Esophagus squamous epithelium (tissue), 4 donors: ENCODE data around the gene RASL10B.

ENCODE experiments used
- CTCF ChIP-seq, 6 experiments: fragments of 450-650 bp in 4 of 6; fragments of 200-600 bp in 2 of 6; sonication (generic) in 2 of 6; IDR thresholded peaks; one replicate each; pipeline ENCODE4 v1.5.1; 2016 to 2019; ENCODE audit warnings: antibody characterized with exemption in 6 of 6, mild to moderate bottlenecking in 4 of 6, moderate library complexity in 4 of 6
- POLR2A ChIP-seq, 4 donors: fragments of 450-650 bp; IDR thresholded peaks; one replicate each; pipeline ENCODE4 v1.6.1; 2017; ENCODE audit warnings: antibody characterized with exemption in 4 of 4, mild to moderate bottlenecking in 4 of 4, moderate library complexity in 3 of 4

- no peak for TF ChIP-seq CTCF (IDR thresholded peaks at IDR 0.05)
- TF ChIP-seq POLR2A (IDR thresholded peaks at IDR 0.05), result no peak
Observed at GRCh38 chr17:35717475-35717874, 14.0 kb upstream of the RASL10B start.
